MM.1S (cell line): ENCODE results near the gene NKIRAS2.
"Not testable (repeated sequence)": the region's sequence is repeated elsewhere in the genome, so short reads cannot be mapped to it uniquely, and the experiment has no call there.

Experiments used
- EZH2 ChIP-seq: fragments of 300-600 bp; sonication (generic); optimal IDR thresholded peaks from 2 replicates; pipeline ENCODE3; 2017; ENCODE audit warnings: low read depth, mild to moderate bottlenecking, antibody characterized with exemption, low read length, mixed read lengths
- TF ChIP-seq, protein P1 (sequence below): fragments of 300-600 bp; sonication (generic); IDR thresholded peaks from 2 replicates; pipeline ENCODE4 v1.5.1; 2016; ENCODE audit warnings: antibody characterized with exemption, low read length, mixed read lengths

DNA sequence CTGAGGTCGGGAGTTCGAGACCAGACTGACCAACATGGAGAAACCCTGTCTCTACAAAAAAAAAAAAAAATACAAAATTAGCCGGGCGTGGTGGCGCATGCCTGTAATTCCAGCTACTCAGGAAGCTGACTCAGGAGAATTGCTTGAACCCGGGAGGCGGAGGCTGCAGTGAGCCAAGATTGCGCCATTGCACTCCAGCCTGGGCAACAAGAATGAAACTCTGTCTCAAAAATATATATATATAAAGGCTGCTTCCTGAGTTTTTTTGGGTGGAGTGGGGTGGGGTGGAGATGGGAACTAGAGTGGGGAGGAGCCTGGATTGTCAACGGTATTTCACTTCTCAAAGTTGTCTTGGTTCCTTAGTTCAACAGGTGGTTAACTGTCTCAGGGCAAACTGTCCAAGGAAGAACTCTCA, 9.6 kb upstream of the NKIRAS2 start:
- TF ChIP-seq, protein P1, sequence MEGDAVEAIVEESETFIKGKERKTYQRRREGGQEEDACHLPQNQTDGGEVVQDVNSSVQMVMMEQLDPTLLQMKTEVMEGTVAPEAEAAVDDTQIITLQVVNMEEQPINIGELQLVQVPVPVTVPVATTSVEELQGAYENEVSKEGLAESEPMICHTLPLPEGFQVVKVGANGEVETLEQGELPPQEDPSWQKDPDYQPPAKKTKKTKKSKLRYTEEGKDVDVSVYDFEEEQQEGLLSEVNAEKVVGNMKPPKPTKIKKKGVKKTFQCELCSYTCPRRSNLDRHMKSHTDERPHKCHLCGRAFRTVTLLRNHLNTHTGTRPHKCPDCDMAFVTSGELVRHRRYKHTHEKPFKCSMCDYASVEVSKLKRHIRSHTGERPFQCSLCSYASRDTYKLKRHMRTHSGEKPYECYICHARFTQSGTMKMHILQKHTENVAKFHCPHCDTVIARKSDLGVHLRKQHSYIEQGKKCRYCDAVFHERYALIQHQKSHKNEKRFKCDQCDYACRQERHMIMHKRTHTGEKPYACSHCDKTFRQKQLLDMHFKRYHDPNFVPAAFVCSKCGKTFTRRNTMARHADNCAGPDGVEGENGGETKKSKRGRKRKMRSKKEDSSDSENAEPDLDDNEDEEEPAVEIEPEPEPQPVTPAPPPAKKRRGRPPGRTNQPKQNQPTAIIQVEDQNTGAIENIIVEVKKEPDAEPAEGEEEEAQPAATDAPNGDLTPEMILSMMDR, result not testable (repeated sequence)
- TF ChIP-seq EZH2, result not testable (repeated sequence)
